ENCODE data around the gene MBLAC1. TPM values are rescaled to one million over a fixed set of nuclear protein-coding genes. Genes with fewer than 3 reads are reported as not detected.

The MBLAC1 gene, protein sequence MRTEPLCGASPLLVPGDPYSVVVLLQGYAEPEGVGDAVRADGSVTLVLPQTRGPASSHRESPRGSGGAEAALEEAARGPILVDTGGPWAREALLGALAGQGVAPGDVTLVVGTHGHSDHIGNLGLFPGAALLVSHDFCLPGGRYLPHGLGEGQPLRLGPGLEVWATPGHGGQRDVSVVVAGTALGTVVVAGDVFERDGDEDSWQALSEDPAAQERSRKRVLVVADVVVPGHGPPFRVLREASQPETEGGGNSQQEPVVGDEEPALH
- 2.3 and 3.9 TPM in 2 replicates for total RNA-seq

DNA sequence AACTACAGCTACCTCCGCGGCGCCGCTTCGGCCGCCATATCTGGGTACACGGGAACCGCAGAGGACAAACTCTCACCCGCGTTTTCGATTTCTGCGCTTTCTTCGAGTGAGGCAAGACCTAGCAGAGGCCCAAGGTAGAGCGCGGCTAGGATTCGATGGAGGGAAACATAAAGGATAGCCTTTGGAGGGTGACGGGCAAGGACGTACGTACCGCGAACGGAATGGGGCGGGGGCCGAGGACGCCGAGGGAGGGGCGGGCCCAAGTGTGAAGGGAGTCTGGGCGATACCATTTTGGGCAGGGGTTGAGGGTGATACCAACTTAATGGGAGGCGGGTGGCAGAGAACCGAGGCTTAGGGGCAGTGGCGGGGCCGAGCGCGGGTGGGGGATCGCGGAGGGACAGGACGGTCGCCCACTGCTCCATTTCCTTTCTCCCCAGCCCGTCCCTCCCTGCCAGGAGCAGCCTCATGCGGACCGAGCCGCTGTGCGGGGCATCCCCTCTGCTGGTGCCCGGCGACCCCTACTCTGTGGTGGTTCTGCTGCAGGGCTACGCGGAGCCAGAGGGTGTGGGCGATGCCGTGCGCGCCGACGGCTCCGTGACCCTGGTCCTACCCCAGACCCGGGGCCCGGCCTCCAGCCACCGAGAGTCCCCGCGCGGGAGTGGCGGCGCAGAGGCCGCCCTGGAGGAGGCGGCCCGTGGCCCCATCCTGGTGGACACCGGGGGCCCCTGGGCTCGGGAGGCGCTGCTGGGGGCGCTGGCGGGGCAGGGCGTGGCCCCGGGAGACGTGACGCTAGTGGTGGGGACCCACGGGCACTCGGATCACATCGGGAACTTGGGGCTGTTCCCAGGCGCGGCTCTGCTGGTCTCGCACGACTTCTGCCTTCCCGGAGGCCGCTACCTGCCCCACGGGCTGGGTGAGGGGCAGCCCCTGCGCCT lies at the start of gene MBLAC1:
MBLAC1 (plus strand) TSS at position 37 of the 935 bp plus-strand sequence; CDS start at position 466, 429 bp downstream.
- DNase-seq (ENCODE audit: extremely low read depth, low read depth, low spot score) = peak; percentile 69

DNA sequence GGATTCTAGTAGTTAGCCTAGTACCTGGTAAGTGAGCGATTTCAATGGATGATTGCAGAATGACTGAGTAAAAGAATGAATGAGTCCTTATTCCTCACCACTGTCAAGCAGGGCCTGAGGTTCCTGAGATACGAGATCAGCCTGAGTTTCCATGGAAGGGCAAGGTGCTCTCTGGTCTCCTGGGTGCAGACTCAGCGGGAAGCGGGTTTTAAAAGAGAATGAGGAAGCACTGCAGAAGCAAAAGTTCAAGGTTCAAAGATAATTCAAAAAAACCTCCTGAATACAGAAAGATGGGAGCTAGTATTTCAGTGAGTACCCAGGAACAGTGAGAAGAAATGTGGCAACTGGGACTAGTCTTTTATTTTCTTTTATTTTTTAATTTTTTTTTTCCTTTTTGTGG lies 49.6 kb upstream of the MBLAC1 start:
- no peak for DNase-seq (ENCODE audit: extremely low read depth, low read depth, low spot score)

DNA sequence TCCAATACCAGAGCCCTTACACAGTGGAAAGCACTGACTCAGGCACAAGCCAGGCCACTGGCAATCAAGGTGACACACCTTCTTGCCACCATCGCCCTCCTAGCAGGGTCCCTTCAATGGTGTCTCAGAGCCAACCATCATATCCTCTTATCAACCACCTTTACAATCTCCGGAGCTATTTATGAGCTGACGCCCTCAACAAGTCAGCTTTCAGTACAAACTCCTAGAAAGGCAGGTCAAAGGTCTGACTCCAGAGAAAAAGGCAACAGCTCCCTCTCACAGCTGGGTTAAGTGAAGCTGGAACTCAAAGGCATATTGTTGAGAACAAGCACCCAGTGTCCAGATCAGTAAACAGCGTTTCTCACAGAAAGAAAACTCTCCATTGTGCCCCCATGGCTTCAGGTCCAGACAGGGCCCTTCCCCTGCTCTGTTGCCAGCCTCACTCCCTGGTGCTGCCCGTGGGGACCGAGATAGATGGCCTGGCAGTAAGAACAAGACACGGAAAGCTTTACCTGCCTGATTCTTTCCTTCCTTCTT lies 47.7 kb upstream of the MBLAC1 start:
- no peak for DNase-seq (ENCODE audit: extremely low read depth, low read depth, low spot score)

DNA sequence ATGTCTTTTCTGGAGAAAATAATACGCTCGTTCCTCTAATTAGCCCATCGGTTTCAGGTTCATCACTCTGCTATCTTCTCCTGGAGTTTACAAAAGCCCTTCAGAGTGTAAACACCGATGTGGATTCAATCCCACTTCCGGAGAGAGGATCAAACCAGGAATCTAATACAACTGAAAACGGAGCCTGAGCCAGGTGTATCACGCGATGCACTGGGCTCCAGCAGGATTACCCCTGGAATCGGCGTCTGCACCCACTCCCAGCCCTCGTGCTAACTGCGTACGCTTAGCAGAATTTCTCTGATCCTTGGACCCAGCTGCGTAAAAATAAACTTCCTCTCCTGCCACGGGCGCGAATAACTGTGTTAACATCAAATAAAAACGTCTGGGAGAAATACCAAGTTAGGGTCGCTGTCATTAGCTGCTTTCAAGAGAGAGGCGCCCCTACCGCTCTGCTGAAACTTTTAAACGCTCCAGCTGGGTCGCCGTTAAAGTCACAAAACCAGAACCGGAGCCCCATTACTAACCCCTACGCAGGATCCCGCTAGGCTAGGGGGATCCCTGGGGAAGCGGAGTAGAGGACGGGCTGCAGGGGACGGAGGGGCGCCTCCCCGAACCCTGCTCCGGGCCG lies 45.7 kb upstream of the MBLAC1 start:
- DNase-seq (ENCODE audit: extremely low read depth, low read depth, low spot score) = no peak

DNA sequence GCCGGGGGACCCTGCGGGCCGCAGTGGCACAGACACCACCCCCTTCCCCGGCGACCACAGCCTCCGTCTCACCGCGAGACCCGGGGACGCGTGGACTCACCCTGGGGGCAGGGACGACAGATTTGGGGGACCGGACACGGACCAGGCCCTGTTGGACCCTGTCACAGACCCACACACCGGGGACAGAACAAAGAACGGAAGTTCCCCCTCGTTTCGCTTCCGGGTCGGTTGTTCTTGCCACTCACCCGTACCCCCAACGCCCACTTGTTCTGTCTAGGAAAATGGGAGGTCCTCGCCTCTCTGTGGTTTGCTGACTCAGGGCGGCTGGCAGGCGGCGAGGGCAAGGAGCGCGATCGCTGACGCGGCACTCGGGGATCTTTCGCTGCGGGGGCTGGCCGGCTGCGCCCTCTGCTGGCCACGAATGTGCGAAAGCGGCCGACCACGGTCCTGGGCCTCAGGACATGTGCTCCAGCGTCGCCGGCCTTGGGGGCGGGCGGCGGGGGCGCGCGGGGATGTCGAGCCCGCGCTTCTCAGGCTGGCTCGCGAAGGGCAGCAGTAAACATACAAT lies 45.1 kb upstream of the MBLAC1 start, which contains the start of gene ZNF3:
ZNF3 (minus strand) TSS at position 189 of the 568 bp plus-strand sequence. CDS start 4,366 bp downstream, outside the sequence.
- peak; percentile 90 for DNase-seq (ENCODE audit: extremely low read depth, low read depth, low spot score)

DNA sequence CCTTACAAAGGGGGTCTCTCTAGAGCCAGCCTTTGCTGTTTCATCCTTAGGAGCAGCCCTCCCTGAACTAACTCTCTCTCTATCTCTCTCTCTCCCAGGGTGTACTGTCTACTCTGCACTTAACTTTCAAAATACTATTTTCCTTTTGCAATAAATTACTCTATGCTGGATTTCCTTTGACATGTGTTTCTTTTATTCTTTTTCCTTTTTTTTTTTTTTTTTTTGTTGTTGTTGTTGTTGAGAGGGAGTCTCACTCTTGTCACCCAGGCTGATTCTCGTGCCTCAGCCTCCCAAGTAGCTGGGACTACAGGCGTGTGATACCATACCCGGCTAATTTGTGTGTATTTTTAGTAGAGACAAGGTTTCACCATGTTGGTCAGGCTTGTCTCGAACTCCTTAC lies 43.8 kb upstream of the MBLAC1 start:
- DNase-seq (ENCODE audit: extremely low read depth, low read depth, low spot score) = no peak

DNA sequence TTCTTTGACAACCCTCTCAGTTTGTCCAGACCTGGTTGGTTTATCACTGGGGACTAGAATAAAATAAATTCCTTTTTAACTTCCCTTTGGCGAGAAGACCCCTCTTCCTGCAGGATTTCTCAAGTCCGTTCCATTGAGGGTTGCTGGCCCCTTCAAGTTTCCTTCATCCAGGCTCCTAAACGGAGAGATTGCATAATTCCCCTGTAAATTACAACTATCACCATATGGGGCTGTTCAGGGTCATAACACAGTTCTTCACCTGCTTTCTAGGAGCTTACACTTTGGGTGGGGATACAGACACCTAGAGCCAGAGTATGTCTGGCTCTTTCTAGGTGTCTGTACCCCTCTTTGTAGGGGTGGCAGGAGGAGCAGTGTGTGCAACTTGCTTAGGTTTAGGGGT lies 41.3 kb upstream of the MBLAC1 start:
- DNase-seq (ENCODE audit: extremely low read depth, low read depth, low spot score) = no peak

DNA sequence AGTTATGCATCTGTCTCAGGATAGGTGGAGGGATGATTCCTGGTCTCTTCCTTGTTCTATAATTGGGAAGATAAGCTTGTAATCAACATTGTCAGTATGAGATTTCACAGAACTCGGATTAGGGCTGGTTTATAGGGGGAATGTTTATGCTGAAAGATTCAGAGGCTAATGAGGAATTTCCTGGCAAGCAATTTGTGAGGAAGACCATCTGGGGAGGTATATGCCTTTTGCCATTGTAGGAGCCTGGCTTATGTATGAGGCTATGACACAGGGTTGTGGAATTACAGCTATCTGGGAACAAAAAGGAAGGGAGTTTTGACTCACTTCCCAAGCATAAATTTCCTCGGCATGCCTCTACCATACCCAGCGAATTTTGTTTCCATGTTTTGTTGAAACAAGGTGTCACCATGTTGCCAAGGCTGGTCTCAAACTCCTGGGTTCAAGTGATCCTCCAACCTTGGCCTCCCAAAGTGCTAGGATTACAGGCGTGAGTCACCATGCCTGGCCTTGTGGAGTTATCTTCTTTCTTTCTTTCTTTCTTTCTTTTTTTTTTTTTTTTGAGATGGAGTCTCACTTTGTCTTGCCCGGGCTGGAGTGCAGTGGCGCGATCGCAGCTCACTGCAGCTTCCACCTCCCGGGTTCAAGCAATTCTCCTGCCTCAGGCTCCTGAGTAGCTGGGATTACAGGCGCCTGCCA lies 39.6 kb upstream of the MBLAC1 start:
- DNase-seq (ENCODE audit: extremely low read depth, low read depth, low spot score) = peak; percentile 99

DNA sequence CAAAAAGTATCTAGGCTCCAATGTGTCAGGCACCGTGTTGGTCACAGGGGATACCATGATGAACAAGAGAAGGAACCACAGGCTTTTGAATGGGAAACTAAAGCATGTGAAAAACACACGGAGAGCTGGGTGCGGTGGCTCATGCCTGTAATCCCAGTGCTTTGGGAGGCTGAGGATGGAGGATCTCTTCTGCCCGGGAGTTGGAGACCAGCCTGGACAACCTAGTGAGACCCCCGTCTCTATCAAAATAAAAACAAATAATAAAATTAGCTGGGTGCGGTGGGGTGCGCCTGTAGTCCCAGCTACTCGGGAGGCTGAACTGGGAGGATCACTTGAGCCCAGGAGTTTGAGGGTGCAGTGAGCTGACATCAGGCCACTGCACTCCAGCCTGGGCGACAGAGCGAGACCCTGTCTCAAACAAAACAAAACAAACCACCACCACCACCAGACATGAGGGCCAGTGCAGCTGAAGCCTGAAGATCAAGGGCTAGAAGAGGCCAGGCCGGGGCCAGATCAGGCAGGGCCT lies 38.6 kb upstream of the MBLAC1 start:
- DNase-seq (ENCODE audit: extremely low read depth, low read depth, low spot score) = no peak

DNA sequence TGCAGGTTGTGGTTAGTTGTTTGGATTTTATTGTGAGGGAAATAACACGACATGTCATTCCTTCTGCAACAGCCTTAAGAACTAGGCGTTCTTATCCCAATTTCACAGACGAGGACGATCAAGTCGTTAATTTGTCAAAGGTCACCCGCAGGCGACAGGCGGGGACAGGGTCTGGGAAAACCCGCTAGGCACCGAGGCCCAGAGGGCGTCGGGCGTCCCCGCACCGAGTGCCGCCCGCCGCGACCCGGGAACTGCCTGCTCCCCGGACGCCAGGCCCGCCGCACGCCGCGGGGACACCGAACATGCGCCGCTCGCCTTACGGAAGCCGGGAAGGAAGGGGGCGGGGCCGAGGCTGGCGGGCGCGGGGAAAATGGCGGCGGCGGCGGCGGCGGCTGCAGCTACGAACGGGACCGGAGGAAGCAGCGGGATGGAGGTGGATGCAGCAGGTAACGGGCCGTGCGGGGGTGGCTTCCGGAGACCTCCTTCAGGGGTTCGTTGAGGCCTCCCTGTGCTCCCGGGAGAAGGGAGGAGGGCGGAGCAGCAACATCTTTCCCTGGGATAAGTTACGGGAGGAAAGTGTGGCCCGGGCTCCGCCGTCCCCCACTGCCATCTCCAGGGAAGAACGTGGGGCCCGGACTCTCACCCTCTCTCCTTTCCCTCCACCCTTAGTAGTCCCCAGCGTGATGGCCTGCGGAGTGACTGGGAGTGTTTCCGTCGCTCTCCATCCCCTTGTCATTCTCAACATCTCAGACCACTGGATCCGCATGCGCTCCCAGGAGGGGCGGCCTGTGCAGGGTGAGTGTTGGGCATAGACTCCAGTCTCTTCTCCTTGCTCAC lies 37.9 kb upstream of the MBLAC1 start, which contains the start of gene COPS6:
COPS6 (plus strand) TSS at position 349 of the 837 bp plus-strand sequence; CDS start at position 371, 22 bp downstream.
- no peak for DNase-seq (ENCODE audit: extremely low read depth, low read depth, low spot score)

DNA sequence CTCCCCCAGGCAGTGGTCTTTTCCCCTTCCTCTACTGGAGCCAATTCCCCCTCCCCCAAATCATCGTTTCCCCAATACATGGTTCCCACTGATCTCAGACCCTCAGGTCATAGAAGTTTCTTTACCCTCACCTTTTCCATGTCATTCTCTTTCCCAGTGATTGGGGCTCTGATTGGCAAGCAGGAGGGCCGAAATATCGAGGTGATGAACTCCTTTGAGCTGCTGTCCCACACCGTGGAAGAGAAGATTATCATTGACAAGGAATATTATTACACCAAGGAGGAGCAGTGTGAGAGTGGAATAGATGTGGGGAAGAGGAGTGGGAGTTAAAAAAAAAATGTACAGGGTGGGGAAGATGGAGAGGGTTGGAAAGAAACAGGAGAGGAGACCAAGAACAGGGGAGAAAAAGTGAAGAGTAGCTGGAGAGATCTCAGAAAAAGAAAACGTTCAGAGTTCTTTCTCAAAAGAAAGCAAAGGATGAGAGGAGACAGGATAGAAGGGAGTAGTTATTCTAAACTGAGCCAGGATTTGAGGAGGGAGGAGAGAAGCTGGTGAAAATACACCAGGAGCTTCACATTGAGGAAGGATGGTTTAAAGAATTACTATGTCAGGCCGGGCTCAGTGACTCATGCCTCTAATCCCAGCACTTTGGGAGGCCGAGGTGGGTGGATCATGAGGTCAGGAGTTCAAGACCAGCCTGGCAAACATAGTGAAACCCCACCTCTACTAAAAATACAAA lies 37.1 kb upstream of the MBLAC1 start:
- DNase-seq (ENCODE audit: extremely low read depth, low read depth, low spot score) = no peak

DNA sequence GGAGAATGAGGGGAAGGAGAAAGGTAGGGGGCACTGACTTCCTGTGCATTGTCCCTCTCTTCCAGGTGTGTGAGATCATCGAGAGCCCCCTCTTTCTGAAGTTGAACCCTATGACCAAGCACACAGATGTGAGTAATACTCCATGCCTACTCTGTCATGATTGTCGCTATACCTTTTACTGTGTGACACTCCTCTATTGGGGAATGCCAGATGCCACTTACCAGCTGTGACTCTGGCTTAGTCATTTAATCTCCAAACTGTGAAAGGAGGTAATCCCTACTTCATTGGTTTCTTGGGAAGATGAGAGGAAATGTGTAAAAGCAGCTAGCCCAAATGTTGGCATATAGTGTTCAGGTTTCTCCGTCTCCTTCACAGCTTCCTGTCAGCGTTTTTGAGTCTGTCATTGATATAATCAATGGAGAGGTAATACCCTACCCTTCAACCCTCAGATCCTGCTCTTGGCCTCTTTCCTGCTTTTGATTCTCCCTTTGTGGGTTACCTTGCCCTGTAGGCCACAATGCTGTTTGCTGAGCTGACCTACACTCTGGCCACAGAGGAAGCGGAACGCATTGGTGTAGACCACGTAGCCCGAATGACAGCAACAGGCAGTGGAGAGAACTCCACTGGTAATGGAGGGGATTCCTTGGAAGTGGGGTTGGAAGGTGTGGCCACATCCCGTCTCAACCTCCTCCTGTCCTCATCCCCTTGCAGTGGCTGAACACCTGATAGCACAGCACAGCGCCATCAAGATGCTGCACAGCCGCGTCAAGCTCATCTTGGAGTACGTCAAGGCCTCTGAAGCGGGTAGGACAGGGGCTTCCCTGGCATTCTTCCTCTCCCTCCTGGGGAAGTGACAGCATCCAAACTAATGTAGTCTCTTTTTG lies 36.0 kb upstream of the MBLAC1 start:
- no peak for DNase-seq (ENCODE audit: extremely low read depth, low read depth, low spot score)

DNA sequence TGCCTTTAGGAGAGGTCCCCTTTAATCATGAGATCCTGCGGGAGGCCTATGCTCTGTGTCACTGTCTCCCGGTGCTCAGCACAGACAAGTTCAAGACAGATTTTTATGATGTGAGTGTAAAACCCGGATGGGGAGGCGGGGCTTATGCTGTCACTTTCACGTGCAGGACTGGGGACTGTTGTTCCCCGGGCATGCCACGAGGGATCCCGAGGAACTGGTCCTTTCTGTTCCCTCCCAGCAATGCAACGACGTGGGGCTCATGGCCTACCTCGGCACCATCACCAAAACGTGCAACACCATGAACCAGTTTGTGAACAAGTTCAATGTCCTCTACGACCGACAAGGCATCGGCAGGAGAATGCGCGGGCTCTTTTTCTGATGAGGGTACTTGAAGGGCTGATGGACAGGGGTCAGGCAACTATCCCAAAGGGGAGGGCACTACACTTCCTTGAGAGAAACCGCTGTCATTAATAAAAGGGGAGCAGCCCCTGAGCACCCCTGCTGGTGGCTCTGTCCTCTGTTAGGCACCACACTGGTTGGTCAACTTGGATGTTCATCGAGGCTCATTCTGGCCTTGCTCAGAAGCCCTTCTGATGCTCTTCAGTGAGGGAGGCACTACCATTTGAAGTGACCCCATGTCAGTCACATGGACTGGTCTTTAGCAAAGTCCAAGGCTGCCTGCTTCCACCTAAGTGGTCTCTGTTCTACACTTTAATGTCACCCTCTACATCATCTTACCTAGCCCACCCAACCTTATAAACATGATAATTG lies 35.2 kb upstream of the MBLAC1 start:
- no peak for DNase-seq (ENCODE audit: extremely low read depth, low read depth, low spot score)

DNA sequence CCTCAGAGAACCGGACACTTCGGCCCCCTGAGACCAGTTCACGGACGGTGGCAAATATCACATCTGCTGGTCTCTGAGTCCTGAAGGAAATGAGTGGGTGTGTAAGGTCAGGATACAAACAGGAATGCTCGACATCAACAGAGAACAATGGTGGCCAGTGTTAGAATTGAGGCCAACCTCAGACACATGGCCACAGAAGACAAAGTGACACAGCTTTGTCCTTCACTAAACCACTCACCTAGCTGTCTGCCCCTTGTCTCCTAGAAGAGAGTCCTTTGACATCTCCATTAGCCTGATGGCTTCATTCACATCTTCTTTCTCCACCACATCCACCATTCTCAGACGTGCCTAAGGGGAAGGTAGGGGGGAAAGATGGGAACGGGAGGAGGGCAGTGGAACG lies 33.7 kb upstream of the MBLAC1 start:
- DNase-seq (ENCODE audit: extremely low read depth, low read depth, low spot score) = no peak

DNA sequence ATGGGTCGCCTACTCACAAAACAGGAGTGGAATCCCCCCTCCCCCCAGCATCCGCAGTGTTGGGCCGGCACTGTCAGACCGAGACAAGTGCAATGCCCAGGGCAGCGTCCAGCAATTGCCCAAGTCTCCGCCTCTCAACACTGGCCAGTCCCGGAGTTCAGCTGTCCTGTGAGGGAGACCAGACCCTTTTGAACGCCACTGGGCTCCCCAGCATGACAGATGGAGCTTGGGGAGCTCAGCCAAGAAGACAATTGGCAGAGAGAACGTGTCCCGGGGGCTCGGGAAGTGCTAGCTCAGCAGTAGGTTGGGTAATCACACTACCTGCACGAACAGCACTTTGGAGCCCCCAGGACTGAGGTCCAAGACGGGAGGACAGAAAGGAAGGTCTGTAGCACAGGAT lies 33.3 kb upstream of the MBLAC1 start:
- DNase-seq (ENCODE audit: extremely low read depth, low read depth, low spot score) = no peak

DNA sequence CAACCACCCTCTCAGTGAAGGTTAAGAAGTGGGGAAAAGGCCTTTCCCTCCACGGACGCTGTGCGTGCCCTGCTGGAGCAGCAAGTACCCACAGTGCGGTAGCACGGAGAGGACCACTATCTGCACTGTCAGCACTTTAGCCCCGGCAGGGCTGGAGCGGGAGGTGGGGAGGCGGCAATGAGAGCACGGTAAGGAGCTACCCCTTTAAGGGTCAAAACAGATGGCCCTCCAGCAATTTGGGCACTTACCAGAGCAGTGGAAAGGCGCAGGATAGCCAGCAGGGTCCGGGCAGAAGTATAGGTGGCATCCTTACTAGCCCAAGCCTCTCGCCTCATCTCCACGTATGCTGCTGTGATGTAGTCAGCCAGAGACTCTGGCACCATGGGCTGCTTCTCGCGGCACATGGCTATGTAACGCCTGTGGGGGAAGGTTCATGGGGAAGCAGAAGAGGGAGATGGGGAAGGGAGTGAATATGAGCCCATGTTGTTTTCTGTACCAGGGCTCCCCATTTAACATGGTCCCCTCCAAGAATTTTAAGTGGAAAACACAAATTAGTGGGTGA lies 32.8 kb upstream of the MBLAC1 start:
- DNase-seq (ENCODE audit: extremely low read depth, low read depth, low spot score) = no peak

All from glomerular endothelial cell (primary cell).